ENCODE data around the gene LCN2.

Gene LCN2

DNA sequence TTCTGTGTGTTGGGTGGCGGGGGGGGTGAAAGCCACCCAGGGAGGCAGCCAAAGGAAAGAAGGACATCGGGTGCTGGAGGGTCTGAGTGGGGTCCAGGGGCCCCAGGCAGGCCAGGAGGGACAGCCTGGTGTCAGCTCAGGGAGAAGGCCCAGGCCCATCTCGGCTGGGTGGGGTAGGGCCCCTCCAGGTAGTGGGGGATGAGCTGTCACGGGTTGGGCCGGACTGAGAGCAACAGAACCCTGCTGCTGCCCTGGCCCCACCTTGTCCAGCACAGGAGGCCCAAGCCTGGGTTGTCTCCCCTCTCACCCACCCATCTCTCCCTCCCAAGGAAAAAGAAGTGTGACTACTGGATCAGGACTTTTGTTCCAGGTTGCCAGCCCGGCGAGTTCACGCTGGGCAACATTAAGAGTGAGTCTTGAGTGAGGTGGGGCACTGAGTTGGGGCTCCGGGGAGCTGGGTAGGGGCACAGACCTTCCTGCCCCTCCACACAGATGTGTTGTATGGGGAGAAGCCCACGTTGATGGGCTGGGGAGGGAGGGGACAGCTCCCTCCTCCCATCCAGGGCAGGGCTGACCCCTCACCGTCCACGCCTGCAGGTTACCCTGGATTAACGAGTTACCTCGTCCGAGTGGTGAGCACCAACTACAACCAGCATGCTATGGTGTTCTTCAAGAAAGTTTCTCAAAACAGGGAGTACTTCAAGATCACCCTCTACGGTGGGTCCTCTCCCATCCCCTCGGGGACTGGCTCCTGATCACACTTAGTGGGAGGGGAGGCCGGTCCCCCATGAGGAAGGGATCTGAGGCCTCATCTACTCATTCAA lies 2.3 kb downstream of the LCN2 start:
- DNase-seq, result no peak

DNA sequence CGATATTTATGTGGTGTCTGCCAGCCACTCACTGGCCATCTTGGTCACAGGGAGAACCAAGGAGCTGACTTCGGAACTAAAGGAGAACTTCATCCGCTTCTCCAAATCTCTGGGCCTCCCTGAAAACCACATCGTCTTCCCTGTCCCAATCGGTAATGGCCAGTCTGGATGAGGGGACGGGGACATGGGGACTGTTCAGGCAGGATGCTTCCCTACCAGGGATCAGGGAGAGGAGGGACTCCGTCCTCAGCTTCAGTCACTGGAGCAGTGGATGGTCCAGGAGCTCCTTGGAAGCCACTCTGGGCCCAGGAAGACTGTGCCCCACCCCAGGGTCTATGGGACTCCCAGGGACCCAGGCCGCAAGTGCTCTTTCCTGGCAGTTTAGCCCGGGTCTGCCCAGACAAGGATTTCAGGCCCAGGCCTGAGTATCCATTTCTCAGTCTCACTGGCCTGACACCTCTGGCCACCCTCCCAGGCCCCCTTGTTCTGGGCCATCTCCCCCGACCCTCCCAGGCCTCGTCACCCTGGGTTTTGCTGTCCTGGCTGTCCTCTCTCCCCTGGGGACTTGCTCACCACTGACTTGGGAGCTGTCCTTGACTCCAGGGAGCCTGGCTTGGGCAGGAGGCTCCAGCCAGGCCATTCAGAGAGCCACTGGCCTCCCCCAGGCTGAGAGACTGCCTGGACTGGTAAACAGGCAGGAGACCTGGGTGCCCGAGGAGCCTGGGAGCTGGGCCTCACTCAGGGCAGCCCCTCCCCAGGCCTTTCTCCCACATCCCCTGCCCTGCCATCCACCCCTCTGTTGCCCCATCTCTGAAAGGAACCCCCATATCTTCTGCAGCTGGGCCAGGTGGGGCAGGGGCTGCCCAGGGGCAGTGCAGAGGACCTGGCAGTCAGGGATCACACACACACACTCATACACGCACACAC lies 3.1 kb downstream of the LCN2 start:
- no peak for DNase-seq

DNA sequence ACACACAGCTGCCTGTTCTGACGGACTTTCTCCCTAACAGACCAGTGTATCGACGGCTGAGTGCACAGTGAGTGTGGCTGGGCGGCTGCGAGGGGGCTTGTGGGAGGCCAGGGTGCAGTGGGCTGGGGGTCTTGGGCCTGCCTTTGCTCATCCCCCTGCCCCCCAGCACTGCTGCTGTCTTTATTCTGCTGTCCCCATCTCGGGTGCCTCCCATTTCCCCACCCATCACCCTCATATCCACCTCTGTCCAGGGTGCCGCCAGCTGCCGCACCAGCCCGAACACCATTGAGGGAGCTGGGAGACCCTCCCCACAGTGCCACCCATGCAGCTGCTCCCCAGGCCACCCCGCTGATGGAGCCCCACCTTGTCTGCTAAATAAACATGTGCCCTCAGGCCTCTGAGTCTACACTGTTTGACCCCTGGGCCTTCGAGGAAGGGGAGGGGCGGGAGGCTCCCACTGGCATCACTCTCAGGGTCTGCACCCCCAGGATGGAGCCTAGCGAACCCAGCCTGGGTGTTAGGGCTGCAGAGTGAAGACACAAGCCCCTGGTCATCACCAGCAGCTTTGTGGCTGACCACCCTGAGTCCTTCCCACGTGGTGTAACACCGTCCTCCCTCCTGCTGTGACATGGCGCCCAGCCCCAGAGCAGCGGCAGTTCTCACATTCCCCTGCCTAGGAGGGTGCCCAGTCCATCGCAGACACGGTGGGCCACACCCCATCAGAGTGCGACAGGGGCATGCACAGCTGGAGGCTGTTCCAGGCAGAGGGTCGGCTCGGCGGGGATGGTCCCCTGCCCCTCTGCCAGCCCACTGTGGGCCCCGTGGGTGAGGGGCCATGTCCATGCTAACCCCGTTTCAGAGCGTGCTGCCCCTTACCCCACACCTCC lies 4.0 kb downstream of the LCN2 start:
- no peak for DNase-seq

DNA sequence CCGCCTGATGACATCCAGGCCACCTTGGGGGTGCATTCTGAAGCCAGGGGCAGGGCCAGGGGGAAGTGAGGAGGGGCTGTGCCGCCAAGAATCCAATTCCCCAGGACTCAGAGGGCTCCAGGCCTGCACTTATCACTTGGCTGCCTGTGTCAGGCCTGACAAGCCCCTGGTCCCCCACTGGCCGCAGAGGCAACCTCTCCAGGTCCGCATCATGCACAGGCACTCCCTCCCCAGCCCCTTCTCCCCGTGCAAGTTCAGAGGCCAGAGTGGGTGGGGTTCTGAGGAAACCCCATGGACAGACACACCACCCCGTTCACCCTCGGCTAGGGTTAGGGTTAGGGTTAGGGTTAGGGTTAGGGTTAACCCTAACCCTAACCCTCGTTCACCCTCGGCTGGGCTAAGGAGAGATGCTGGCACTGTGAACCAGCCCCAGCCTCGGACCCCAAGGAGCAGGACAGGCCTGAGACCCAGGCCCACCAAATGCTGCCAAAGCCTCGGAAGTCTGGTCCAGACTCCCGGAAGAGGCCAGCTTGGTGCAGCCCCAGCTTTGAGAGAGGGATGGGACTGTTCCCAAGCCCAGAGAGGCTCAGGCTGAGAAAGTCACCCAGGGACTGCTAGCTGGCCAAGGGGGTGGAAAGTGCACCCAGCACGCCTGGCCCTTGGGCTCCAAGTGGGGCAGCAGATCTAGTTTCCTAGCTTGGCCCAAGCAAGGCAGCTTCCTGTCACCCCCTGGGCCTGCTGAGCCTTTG lies 4.9 kb downstream of the LCN2 start:
- DNase-seq, result no peak

DNA sequence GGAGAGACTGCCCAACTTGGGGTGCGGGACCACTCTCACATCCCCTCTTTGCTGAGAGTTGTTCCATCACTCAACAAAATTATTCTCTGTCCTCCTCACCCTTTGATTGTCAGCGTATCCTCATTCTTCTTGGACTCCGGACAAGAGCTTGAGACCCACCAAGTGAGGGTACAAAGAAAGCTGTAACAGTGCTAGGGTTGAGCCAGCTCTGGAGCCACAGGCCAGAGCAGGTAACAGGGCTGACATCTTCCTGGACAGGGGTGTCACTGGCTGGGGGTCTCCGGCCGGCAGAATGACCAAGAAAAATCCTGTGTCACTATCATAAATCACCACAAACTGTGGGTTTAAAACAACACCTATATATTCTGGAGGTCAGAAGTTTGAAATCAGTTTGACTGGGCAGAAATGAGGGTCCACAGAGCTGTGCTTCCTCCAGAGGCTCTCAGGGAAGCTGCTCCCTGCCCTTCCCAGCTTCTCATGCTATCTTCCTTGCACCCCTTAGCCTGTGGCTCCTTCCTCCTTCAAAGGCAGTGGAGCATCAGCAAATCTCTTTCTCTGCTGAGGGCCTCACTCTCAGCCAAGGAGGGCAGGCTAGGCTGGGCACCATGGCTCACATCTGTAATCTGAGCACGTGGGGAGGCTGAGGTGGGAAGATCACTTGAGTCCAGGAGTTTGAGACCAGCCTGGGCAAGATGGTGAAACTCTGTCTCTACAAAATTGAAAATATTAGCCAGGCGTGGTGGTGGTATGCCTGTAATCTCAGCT lies 6.7 kb downstream of the LCN2 start:
- no peak for DNase-seq

DNA sequence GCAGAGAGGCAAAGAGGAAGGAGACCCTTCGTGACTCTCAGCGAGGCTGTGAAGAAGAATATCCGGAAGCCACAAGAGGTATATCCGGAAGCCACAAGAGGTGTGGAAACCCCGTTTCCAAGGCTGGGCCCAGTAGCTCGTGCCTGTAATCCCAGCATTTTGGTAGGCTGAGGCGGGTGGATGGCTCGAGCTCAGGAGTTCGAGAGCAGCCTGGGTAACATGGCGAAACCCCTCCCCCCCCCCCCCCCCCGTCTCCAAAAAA lies 10.2 kb downstream of the LCN2 start:
- DNase-seq, result peak; percentile 78

DNA sequence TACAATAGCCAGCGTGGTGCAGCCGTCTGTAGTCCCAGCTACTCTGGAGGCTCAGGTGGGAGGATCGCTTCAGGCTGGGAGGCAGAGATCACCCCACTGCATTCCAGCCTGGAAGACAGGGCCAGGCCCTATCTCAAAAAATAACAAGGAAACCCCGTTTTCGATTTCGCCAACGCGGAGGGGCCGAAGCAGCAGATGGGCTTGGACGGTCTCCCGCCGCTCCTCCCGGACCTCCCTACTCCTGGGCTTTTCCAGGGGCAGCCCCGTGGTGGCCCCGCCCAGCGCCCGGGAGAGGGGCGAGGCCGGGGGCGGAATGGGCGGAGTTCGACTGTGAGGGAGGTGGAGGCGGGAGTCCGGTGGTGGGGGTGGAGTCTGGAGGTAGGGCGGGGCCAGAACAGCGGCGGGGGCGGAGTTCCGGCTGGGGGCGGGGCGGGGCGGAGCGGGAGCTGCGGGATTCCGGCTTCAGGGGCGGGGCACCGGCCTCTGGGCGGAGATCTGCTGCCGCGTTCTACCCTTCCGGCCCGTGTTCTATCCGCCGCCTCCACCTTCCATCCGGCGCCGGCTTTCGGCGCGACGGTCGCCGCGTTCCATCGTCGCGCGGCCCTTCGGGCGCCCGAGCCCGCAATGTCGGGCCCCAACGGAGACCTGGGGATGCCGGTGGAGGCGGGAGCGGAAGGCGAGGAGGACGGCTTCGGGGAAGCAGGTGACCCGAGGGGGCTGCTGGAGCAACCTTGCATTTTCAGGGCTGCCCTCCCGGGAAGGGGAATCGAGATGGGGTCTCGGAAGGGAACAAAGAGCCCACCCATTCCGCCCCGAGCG lies 10.7 kb downstream of the LCN2 start, which contains the start of gene BBLN:
Gene BBLN, plus strand, starts transcription at position 482 of the 819 bp plus-strand sequence. Its CDS starts 143 bp downstream, at position 625.
- DNase-seq, result peak; percentile 94

DNA sequence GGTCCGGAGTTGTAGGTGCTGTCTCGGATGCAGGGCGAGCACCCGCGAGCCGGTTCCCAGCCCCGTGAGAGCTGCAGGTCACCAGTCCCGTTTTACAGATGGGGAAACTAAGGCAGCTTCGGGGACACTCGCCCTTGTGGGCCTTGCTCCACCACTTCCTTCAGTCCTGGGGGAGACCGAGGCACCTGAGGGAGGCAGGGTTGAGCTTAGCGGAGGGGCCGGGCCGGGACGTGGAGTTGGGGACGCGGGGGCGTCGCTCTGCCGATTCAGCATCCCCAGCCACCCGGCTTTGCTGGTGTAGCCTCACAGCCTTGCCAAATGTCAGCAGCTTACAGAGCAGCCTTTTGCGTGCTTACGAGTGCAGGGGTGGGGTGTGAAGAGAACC lies 11.3 kb downstream of the LCN2 start:
- DNase-seq, result peak; percentile 11

DNA sequence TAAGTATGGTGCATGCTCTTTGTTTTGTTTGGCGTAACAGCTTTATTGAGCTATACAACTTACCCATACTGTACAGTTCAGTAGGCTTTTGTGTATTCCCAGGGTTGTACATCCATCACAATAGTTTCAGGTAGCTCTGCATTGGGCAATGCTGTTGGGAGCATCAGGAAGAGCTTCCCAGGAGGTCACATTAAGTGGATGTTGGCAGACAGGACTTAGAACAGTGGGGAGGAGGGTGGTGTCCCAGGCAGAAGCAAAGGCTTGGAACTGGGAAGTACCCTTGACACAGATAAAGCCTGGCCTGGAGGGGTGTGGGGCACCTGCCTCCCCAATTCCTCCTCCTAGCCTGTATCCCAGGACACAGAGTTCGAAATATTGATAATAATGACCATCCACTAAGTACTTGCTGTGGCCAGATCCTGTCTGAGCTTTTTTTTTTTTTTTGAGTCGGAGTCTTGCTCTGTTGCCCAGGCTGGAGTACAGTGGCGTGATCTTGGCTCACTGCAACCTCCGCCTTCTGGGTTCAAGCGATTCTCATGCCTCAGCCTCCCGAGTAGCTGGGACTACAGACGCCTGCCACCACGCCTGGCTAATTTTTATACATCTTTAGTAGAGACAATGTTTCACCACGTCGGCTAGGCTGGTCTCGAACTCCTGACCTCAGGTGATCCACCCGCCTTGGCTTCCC lies 12.1 kb downstream of the LCN2 start:
- DNase-seq, result no peak

DNA sequence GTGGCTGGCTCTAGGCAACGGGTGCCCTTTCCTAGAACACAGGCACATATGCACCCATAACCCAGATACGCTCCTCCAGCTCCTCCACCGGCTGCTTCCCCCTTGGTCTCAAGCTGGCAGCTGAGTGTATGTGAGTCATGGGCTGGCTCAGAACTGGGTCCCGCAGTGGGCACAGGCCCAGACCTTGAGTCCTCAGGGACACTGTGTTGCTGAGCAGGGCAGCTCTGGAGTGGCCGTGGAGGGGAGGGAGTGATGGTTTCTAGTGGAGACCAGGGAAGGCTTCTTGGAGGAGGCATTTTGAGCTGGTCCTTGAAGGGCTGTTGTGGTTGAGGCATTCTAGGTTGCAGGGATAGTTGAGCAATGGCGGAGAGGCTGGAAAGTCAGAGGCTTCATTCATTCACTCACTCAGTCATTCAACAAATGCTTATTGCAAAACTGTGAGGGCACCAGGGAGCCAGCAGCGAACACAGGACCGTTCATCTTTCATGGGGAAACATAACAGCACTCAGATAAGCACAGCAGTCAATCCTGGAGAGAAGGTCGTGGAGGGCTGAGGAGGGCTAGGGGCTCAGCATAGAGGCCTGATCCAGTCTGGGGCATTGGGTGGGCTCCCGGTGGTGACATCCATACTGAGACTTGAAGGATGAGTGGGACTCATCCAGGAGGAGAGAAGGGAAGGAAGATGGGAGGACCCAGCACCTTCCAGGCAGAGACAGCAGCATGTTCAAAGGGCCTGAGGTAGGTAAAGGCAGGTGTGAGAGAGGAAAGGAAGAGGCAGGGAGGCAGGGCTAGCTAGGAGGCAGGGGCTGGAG lies 13.2 kb downstream of the LCN2 start:
- DNase-seq, result no peak

DNA sequence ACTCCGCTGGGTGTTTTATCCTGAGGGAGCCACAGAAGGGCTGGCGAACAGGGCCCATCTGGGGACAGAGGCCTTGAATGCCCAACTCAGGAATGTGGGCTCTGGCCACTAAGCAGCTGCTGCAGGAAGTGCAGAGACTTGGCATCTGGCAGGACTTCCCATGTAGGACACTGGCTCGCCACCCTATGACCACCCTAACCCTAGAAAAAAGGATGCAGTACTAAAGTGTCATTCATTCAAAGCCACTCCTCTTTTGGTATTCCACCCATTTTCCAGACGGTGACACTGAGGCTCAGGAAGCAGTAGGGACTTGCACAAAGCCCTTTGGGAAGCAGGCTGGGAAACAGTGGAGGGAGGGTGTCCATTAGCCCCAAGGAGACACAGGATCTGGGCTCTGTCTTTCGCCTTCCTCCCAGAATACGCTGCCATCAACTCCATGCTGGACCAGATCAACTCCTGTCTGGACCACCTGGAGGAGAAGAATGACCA lies 13.8 kb downstream of the LCN2 start:
- no peak for DNase-seq

DNA sequence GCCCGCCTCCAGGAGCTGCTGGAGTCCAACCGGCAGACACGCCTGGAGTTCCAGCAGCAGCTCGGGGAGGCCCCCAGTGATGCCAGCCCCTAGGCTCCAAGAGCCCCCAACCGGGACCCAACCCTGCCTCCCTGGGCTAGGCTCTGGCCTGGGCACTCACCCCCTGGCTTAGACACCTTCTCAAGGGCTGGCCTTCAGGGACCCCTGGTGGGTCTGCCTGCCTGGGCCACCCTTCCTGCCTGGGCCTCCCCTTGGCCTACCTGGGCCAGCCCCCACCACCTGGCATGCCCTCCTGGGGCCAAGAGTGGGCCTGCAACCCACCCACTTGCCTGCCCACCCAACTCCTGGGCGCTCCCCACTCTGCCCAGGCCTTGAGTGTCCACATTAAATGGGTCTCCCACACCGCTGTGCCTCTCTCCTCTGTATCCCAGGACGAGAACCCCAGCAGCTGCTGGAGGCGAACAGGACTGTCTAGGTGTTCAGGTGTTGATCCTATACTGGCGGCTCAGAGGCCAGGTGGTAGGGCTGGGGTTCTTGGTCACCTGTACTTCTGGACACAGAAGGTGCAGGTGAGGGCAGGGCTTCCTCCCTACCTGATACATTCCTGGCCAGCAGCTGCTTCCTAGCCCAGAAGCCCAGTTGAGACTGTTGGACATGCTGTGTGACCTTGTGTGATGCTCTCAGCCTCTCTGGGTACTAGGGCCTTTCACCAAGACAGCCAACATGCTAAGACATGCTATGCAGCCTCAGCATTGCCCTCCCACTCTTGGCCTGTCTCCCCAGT lies 14.5 kb downstream of the LCN2 start:
- DNase-seq, result no peak

DNA sequence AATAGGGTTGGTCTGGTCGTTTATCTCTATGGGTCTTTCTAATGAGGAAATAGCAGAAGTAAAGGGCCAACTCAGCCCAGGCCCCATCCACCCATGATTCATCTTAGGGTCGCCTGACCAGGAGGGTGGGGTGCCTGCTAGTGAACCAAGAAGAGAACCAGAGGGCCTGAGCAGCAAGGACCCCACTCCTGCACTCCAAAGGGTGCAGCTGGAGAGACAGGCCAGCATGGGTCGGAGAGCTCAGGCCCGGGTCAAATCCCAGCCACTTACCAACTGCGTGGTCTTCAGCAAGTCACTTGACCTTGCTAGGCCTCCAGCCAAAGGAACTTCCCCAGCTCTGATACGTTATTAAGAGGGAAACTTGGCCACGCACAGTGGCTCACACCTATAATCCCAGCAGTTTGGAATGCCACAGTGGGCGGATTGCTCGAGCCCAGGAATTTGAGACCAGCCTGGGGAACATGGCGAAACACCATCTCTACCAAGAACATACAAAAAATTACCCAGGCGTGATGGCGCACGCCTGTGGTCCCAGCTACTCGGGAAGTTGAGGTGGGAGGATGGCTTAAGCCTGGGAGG lies 15.1 kb downstream of the LCN2 start:
- no peak for DNase-seq

DNA sequence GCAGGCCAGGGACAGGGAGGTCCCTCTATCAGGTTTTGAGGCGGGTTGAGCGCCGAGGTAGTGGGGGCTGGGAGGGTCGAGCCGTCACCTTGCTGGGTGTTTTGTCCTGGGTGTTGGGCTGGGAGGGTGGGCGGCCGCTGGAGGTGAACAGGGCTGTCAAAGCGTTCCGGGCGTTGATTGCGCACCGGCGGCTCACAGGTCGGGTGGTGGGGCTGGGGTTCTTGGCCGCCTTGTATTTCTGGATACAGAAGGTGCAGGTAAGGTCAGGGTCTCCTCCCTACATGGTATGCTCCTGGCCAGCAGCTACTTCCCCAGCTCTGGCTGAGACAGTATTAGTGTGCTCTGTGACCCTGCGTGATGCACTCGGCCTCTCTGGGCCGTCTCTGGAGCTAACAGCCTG lies 16.9 kb downstream of the LCN2 start:
- DNase-seq, result no peak

DNA sequence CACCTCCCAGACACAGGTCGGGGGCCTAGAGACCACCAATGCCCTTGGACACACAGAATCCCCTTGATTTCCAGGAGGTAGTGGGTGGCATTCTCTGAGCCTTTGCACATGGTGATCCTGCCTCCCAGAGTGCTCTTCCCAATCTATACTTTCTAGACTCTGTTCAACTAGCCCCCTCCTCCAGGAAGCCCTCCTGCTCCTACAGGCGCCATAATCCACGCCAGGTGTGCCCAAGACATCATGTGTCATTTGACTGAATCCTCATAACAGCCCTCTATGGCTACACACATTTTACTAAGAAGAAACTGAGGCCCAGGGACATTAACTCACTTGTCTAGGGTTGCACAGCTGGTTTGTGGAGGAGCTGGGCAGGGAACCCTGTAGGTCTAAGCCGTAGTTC lies 18.0 kb downstream of the LCN2 start:
- DNase-seq, result no peak

DNA sequence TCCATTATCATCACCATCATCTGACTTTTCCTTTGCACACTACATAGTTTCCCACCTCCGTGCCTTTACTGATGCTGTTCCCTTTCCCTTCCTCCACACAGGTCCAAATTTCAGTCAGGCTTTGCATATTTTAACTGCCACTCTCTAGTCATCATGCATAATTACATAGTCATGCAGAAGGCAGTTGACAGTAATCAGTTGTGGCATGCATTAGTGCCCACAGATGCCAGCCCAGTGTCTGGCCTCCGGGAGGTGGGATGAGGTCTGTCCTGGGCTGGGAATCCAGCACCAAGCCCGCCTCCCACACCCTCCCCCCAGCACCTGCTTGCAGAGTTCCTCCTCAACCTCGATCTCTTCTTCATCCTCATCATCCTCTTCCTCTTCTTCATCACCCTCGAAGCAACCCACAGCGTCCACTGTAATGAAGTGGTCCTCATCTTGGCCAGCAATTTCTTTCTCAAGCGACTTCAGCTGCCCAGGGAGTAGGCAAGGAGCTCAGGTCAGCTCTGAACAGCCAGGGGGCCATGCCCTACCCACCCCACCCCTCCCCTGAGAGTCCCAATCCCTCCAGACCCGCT lies 19.6 kb downstream of the LCN2 start:
- DNase-seq, result no peak

DNA sequence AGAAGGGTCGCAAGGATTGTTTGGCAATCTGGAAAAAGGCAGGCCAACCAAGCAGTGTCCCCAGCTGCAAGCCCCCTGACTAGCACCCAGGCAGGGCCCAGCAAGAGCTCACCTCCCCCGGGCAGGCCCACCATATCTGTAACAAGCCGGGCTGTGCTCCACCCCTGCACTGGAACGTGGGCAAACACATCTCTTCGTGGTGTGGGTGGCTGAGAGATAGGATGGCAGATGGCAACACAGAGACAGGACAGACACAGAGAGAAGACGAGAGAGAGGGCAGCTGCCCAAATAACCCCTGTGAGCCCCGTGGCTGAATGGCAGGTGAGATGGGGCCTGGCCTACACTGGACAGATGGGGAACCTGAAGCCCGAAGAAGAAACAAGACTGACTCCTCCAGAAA lies 20.2 kb downstream of the LCN2 start:
- DNase-seq, result no peak
